ENCODE results near the gene ROBO1. TPM values are rescaled to one million over a fixed set of nuclear protein-coding genes. Genes with fewer than 3 reads are reported as not detected.
"Not testable (repeated sequence)": the region's sequence is repeated elsewhere in the genome, so short reads cannot be mapped to it uniquely, and the experiment has no call there.

The ROBO1 gene
- total RNA-seq, 1 experiment from 2014 or later = 7.0 TPM

- DNase-seq = no peak
- no peak overlapping the region for H3K4me3 ChIP-seq
Measured at GRCh38 chr3:79217096-79217495, 550.7 kb downstream of the ROBO1 start.

DNA sequence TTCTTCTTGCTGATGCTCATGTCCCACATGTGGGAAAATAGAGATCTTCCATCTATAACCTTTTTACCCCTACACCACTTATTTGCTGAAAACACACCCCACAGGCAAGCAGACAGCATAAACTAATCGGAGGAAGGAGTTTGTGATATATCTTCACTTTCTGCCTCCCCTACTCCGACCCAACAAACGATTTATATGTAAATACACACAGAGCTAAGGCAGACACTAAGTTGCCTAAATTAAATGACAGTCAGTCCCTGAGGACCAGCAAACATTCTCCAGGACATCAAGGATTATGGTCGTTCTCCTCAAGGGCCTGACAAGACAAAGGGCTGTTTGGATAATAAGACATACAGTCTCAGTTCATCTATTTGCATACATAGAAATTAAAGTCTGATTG is 552.5 kb downstream of the ROBO1 start:
- Histone ChIP-seq H3K36me3 (no peaks in the 10 kb centered on the region), H3K4me3 (no peak overlapping the region), H3K27me3 (no peaks in the 10 kb centered on the region), H3K9me3 (no peaks in the 10 kb centered on the region)
- no peak for DNase-seq

More at GRCh38 chr3:79217096-79217495, 550.7 kb downstream of the ROBO1 start:
- no peaks in the 10 kb centered on the region for H3K9me3 ChIP-seq
- H3K36me3 ChIP-seq = no peaks in the 10 kb centered on the region
- no peaks in the 10 kb centered on the region for H3K27me3 ChIP-seq

DNA sequence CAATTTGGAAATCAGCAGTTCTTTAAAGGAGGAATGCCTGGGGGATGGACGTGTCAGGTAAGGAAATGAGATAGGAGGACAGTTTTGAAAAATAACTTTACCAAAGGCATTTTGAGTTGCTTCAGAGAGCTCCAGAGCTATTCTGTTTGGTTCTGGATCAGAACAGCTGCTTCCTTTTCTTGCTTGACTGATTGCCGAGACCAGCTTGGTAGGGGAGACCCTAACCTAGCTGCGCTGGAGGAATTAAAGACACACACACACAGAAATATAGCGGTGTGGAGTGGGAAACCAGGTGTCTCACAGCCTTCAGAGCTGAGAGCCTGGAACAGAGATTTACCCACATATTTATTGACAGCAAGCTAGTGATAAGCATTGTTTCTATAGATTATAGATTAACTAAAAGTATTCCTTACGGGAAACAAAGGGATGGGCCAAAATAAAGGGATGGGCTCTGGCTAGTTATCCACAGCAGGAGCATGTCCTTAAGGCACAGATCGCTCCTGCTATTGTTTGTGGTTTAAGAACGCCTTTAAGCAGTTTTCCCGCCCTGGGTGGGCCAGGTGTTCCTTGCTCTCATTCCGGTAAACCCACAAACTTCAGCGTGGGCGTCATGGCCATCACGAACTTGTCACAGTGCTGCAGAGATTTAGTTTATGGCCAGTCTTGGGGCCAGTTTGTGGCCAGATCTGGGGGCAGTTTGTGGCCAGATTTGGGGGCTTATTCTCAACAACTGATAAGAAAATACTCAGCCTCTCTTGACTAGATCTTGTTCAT is 556.0 kb downstream of the ROBO1 start:
- no peak for DNase-seq
- Histone ChIP-seq H3K27me3 (no peaks in the 10 kb centered on the region), H3K36me3 (no peaks in the 10 kb centered on the region), H3K4me3 (no peak overlapping the region), H3K9me3 (no peaks in the 10 kb centered on the region)

DNA sequence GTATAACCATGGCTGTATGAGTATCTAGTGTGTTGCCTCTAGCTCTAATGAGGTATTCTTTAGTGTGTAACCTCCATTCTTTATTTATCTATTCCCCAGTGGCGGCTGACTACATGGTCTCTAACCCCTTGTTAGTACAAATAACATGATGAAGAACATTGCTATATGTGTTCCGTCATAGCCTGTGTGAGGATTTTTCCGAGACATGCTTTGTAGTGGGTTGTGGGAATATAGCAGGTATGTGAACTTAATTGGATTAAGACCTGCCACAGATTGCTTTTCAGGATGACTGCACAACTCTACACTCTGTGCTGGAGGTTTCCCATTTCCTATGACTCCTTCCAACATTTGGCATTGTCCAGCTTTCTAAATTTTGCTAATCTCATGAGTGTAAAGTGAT is 563.4 kb downstream of the ROBO1 start:
- H3K9me3 ChIP-seq = no peaks in the 10 kb centered on the region
- DNase-seq = no peak

DNA sequence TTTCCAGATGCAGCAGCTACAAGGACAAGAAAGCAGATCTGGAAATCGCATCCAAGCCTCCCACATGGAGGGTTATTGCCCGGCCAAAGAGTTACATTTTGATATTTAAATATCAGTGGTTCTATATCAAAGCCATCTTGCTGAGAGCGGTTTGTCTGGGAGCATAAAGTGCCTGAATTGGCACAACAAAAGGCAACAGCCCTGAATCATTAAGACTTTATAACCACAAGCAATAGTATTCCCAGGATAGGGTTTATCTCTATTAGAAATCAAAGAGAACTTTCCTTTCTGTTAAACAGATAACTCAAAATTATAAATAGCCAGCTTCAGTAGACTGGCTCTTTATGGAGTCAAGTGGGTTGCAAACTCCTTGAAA is 564.7 kb downstream of the ROBO1 start:
- no peaks in the 10 kb centered on the region for H3K9me3 ChIP-seq
- H3K4me3 ChIP-seq = no peak overlapping the region
- no peaks in the 10 kb centered on the region for H3K27me3 ChIP-seq
- DNase-seq = no peak
- no peaks in the 10 kb centered on the region for H3K36me3 ChIP-seq

More for the DNA sequence above, 563.4 kb downstream of the ROBO1 start:
- Histone ChIP-seq H3K36me3 (no peaks in the 10 kb centered on the region), H3K27me3 (no peaks in the 10 kb centered on the region), H3K4me3 (no peak overlapping the region)

DNA sequence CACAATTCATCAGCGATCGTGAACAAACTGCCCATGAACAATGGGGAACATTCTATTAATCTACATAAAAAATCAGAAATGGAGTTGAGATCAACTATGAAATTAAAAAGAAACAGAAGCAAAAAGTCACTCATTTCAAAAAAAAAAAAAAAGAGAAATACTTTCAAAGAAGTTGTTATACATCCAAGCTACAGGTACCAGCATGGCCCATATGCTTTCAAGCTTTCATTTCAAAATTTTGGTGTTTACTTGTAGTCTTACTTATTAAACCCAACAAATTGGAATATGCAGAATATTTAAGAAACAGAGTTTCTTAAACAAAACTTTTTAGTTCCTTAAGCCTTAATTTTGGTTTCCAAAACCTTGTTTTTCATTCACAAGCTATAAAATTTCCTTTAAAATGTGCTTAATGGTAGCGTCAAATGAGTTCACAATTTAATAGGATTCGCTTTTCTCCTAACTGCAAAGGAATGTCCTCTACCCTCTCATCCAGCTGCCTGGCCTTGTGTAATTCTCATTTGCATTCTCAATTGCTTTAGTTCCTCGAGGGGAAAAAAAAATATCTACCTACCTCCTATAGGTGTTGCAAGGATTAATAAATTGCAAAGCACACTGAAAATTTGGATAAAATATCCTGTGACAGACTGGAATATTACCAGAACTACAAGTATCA is 565.2 kb downstream of the ROBO1 start:
- Histone ChIP-seq H3K9me3 (no peaks in the 10 kb centered on the region), H3K27me3 (no peaks in the 10 kb centered on the region), H3K36me3 (no peaks in the 10 kb centered on the region), H3K4me3 (no peak overlapping the region)
- DNase-seq = no peak

- no peaks in the 10 kb centered on the region for H3K27me3 ChIP-seq
- DNase-seq = no peak
- peaks cover 4% of the 10 kb centered on the region; the same call in 1 of the 2 replicates for H3K9me3 ChIP-seq
- no peaks in the 10 kb centered on the region for H3K36me3 ChIP-seq
- no peak overlapping the region for H3K4me3 ChIP-seq
Measured at GRCh38 chr3:79200456-79200855, 567.3 kb downstream of the ROBO1 start.

DNA sequence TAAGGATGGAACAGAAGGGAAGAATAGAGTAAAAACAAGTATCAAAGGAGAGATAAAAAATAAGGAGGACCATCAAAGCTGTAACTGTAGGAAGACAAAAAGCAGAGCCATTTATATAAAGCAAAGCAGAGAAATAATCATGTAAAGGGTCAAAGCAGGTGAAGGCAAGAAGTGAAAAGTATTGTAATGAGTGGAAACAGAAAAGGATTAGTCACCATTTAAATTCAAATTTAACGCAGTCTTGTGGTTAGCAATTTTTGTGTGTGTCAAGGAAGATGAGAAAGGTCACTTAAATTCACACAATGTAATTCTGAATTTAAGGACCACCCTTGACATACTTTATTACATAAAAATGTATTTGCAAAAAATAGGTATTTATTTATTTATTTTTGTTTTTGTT is 567.8 kb downstream of the ROBO1 start:
- peaks cover 4% of the 10 kb centered on the region; the same call in 1 of the 2 replicates for H3K9me3 ChIP-seq
- DNase-seq = no peak
- H3K27me3 ChIP-seq = no peaks in the 10 kb centered on the region
- H3K4me3 ChIP-seq = no peak overlapping the region
- H3K36me3 ChIP-seq = no peaks in the 10 kb centered on the region

DNA sequence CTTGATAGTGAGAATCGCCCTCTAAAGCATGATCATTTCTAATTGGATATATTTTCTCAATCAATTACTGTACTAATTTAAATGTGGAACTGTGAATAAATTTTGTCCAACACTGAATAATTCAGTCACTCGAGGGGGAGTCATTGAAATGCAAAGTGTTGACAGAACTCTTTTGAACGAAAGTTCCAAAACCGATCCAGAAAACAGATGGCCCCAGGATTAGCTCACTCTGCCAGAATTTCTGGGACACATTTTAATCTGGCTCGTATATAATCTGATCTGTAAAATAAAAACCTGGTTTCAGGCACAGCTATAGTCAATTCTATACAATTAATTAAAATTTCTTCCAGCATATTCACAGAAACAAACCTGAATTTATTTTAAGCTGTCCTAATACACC is 580.4 kb downstream of the ROBO1 start:
- no peaks in the 10 kb centered on the region for H3K36me3 ChIP-seq
- no peaks in the 10 kb centered on the region for H3K27me3 ChIP-seq
- no peaks in the 10 kb centered on the region for H3K9me3 ChIP-seq
- no peak overlapping the region for H3K4me3 ChIP-seq
- no peak for DNase-seq

DNA sequence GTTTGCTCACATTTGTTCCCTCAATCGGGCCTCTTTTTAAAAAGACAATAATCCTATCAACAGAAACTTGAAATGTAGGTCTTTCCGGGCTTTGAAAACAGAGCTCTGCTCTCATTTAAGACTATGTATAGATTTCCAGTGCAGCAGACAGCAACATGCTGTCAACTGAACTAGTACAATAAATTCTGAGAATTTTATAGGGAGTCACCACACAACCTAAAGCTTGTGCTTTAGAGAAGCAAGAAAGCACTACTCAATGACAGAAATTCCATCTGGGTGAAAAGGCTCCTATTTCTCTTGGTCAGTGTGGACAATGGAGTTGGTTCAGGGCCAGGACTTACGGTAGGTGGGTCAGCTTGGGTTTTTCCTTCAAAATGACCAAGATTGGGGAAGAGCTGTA is 583.5 kb downstream of the ROBO1 start:
- Histone ChIP-seq H3K4me3 (no peak overlapping the region), H3K27me3 (no peaks in the 10 kb centered on the region), H3K36me3 (no peaks in the 10 kb centered on the region), H3K9me3 (no peaks in the 10 kb centered on the region)
- DNase-seq = no peak

DNA sequence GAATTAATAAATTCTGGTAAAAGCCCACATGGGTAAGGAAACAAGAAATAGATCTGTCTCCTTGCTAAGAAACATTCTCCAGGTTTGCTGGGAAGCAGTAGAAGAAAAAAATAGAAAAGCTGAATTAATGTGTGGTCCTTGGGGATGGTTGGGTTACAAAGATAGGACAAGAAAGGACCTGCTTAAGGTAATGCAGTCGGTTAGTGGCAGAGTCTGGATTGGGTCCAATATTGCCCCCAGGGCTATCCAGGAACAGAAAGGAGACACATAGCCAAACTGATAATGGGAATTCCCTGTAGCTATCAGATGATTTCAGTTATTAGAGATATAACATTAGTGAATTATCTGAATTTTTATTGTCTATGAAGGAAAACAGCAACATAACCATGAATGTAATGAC is 584.3 kb downstream of the ROBO1 start:
- Histone ChIP-seq H3K4me3 (no peak overlapping the region), H3K9me3 (no peaks in the 10 kb centered on the region), H3K27me3 (no peaks in the 10 kb centered on the region), H3K36me3 (no peaks in the 10 kb centered on the region)
- DNase-seq = no peak

- Histone ChIP-seq H3K4me3 (no peak overlapping the region), H3K27me3 (no peaks in the 10 kb centered on the region), H3K9me3 (no peaks in the 10 kb centered on the region), H3K36me3 (no peaks in the 10 kb centered on the region)
- DNase-seq = no peak
Measured at GRCh38 chr3:79178471-79179180, 589.2 kb downstream of the ROBO1 start.

GRCh38 chr3:79175870-79176269 is 591.9 kb downstream of the ROBO1 start:
- Histone ChIP-seq H3K4me3 (no peak overlapping the region), H3K36me3 (no peaks in the 10 kb centered on the region), H3K9me3 (no peaks in the 10 kb centered on the region), H3K27me3 (no peaks in the 10 kb centered on the region)
- DNase-seq = no peak

DNA sequence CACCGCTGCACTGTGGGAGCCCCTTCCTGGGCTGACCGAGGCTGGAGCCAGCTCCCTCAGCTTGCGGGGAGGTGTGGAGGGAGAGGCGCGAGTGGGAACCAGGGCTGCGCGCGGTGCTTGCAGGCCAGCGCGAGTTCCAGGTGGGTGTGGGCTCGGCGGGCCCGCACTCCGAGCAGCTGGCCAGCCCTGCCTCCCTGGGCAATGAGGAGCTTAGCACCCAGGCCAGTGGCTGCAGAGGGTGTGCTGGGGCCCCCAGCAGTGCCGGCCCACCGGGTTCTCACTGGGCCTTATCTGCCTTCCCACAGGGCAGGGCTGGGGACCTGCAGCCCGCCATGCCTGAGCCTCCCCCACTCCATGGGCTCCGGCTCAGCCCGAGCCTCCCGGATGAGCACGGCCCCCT is 594.5 kb downstream of the ROBO1 start:
- not testable (repeated sequence) for H3K27me3 ChIP-seq, H3K36me3 ChIP-seq, H3K9me3 ChIP-seq, DNase-seq, H3K4me3 ChIP-seq

DNA sequence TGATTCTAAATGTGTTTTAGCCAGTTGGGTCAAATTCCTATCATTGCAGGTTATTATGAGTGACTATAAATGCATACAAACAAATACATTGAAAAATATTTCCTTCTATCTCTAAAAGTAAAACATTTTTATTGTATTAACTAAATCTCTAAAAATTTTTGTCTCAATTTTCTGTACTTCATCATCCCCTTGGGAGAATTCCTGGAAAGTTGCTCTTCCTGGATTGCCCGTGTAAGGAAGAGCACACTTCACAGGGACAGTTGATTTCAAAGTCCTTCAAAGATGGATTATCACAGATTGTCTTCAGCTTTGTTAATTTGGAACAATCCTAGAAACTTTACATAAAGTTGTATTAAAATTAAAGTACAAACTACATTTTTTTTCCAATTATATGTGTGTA is 595.6 kb downstream of the ROBO1 start:
- no peak for DNase-seq
- Histone ChIP-seq H3K4me3 (no peak overlapping the region), H3K9me3 (no peaks in the 10 kb centered on the region), H3K36me3 (no peaks in the 10 kb centered on the region), H3K27me3 (no peaks in the 10 kb centered on the region)

DNA sequence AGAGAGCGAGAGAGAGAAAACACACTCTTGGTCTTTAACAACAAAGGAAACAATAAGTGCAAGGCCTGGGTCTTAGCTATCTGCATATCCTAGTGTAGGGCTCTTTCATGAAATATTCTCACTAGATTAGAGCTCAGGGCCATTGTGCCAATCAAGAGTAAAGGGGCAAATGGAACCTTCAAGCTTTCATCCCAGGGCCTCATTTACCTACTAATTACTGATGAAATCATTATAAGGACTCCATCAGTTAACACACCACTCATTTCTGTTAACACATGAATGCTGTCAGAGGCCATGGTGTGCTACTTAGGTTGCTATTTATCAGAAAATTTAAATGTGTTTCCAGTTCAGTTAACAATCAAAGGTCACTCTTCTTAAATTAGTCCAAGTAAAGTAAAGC is 597.8 kb downstream of the ROBO1 start:
- Histone ChIP-seq H3K4me3 (no peak overlapping the region), H3K36me3 (no peaks in the 10 kb centered on the region), H3K9me3 (no peaks in the 10 kb centered on the region), H3K27me3 (no peaks in the 10 kb centered on the region)
- DNase-seq = no peak

GRCh38 chr3:79167651-79168416 is 600.0 kb downstream of the ROBO1 start:
- DNase-seq = peak; percentile 68

More at GRCh38 chr3:79167651-79168416, 600.0 kb downstream of the ROBO1 start:
- no peaks in the 10 kb centered on the region for H3K9me3 ChIP-seq
- H3K36me3 ChIP-seq = no peaks in the 10 kb centered on the region
- no peak overlapping the region for H3K4me3 ChIP-seq
- H3K27me3 ChIP-seq = no peaks in the 10 kb centered on the region

All from MG63 (cell line).